Fibroblast of skin of right quadriceps (primary cell): ENCODE results near the gene FCRLA.
"Not testable (repeated sequence)": the region's sequence is repeated elsewhere in the genome, so short reads cannot be mapped to it uniquely, and the experiment has no call there.

Source experiments
- DNase-seq: peaks from one replicate; pipeline ENCODE4 v3.0.0-alpha.2; 2013

The FCRLA gene

GRCh38 chr1:161706482-161707347, at the start of gene FCRLA:
FCRLA (plus strand) TSS chr1:161707229; CDS start chr1:161707265, 36 bp downstream.
- DNase-seq: peak; percentile 99

- not testable (repeated sequence) for DNase-seq
Observed at GRCh38 chr1:161658524-161658923, 48.5 kb upstream of the FCRLA start.

GRCh38 chr1:161661660-161662311, 45.2 kb upstream of the FCRLA start:
- DNase-seq: not testable (repeated sequence)

GRCh38 chr1:161662684-161663339, 44.2 kb upstream of the FCRLA start, which contains the start of gene FCGR2B:
FCGR2B (plus strand) TSS chr1:161663143; CDS start chr1:161663242, 99 bp downstream.
- not testable (repeated sequence) for DNase-seq

- not testable (repeated sequence) for DNase-seq
Observed at GRCh38 chr1:161663569-161663968, 43.5 kb upstream of the FCRLA start.

GRCh38 chr1:161664689-161665088, 42.3 kb upstream of the FCRLA start:
- not testable (repeated sequence) for DNase-seq

- peak; percentile 9 for DNase-seq
Observed at GRCh38 chr1:161671045-161672020, 35.7 kb upstream of the FCRLA start.

- DNase-seq: peak; percentile 9
Observed at GRCh38 chr1:161673437-161673836, 33.6 kb upstream of the FCRLA start.

- DNase-seq: not testable (repeated sequence)
Observed at GRCh38 chr1:161674447-161674846, 32.6 kb upstream of the FCRLA start.

GRCh38 chr1:161674908-161675307, 32.1 kb upstream of the FCRLA start:
- not testable (repeated sequence) for DNase-seq

GRCh38 chr1:161676441-161676840, 30.6 kb upstream of the FCRLA start:
- no peak for DNase-seq

- no peak for DNase-seq
Observed at GRCh38 chr1:161676958-161677689, 29.9 kb upstream of the FCRLA start.

GRCh38 chr1:161678500-161678899, 28.5 kb upstream of the FCRLA start:
- no peak for DNase-seq

GRCh38 chr1:161681879-161682278, 25.1 kb upstream of the FCRLA start:
- no peak for DNase-seq

- no peak for DNase-seq
Observed at GRCh38 chr1:161688946-161689345, 18.1 kb upstream of the FCRLA start.

- DNase-seq: no peak
Observed at GRCh38 chr1:161691846-161692245, 15.2 kb upstream of the FCRLA start.

- DNase-seq: not testable (repeated sequence)
Observed at GRCh38 chr1:161693020-161693712, 13.9 kb upstream of the FCRLA start.

- not testable (repeated sequence) for DNase-seq
Observed at GRCh38 chr1:161698302-161698701, 8.7 kb upstream of the FCRLA start.

GRCh38 chr1:161702250-161702649, 4.8 kb upstream of the FCRLA start:
- no peak for DNase-seq

GRCh38 chr1:161705537-161705936, 1.5 kb upstream of the FCRLA start:
- DNase-seq: no peak

- DNase-seq: no peak
Observed at GRCh38 chr1:161706113-161706481, 932 bp upstream of the FCRLA start.
